ENCODE measurements around the gene RIMS1. TPM values are rescaled to one million over a fixed set of nuclear protein-coding genes. Genes with fewer than 3 reads are reported as not detected.

The RIMS1 gene
- total and polyA plus RNA-seq, 4 donors = 30.1 to 128 (median 49.5) TPM

- no peak overlapping the region for H3K27ac ChIP-seq (ENCODE audit: low read depth, low read length)
- no peaks in the 10 kb centered on the region for H3K36me3 ChIP-seq (ENCODE audit: control insufficient read depth, insufficient read depth, low read length)
- peaks cover 16% of the 10 kb centered on the region for H3K4me1 ChIP-seq (ENCODE audit: control insufficient read depth, insufficient read depth, low read length)
- H3K4me3 ChIP-seq (ENCODE audit: low read depth, low read length) = peak overlapping the region; percentile 69
- H3K9me3 ChIP-seq (ENCODE audit: control insufficient read depth, insufficient read depth, low read length) = no peaks in the 10 kb centered on the region
- H3K27me3 ChIP-seq (ENCODE audit: control insufficient read depth, insufficient read depth, low read length) = peaks cover 2% of the 10 kb centered on the region
- WGBS (ENCODE audit: insufficient coverage) = no CpG with 5 or more reads among the region's 1 CpG
- DNase-seq (ENCODE audit: low read depth in 4 of 6, low spot score in 6 of 6) = peak in 1 of 6 donors; percentile 51
These were observed 3.0 kb downstream of the RIMS1 start for GRCh38 chr6:71889366-71889765.

GRCh38 chr6:71892641-71893040, 6.3 kb downstream of the RIMS1 start:
- no peak for DNase-seq (ENCODE audit: low read depth in 4 of 6, low spot score in 6 of 6)
- no peaks in the 10 kb centered on the region for H3K36me3 ChIP-seq (ENCODE audit: control insufficient read depth, insufficient read depth, low read length)
- peaks cover 9% of the 10 kb centered on the region for H3K4me1 ChIP-seq (ENCODE audit: control insufficient read depth, insufficient read depth, low read length)
- H3K27me3 ChIP-seq (ENCODE audit: control insufficient read depth, insufficient read depth, low read length) = no peaks in the 10 kb centered on the region
- H3K27ac ChIP-seq (ENCODE audit: low read depth, low read length) = no peak overlapping the region
- WGBS (ENCODE audit: insufficient coverage) = 100% methylated on average over 2 of the region's 2 CpGs
- H3K9me3 ChIP-seq (ENCODE audit: control insufficient read depth, insufficient read depth, low read length) = no peaks in the 10 kb centered on the region
- H3K4me3 ChIP-seq (ENCODE audit: low read depth, low read length) = no peak overlapping the region

GRCh38 chr6:71900642-71901041, 14.3 kb downstream of the RIMS1 start:
- Histone ChIP-seq H3K27me3 (ENCODE audit: control insufficient read depth, insufficient read depth, low read length) (no peaks in the 10 kb centered on the region), H3K9me3 (ENCODE audit: control insufficient read depth, insufficient read depth, low read length) (no peaks in the 10 kb centered on the region), H3K4me3 (ENCODE audit: low read depth, low read length) (no peak overlapping the region), H3K36me3 (ENCODE audit: control insufficient read depth, insufficient read depth, low read length) (no peaks in the 10 kb centered on the region), H3K27ac (ENCODE audit: low read depth, low read length) (no peak overlapping the region), H3K4me1 (ENCODE audit: control insufficient read depth, insufficient read depth, low read length) (no peaks in the 10 kb centered on the region)
- WGBS (ENCODE audit: insufficient coverage) = 78% methylated on average over 1 of the region's 1 CpG
- no peak for DNase-seq (ENCODE audit: low read depth in 4 of 6, low spot score in 6 of 6)

GRCh38 chr6:71902261-71902660, 15.9 kb downstream of the RIMS1 start:
- H3K9me3 ChIP-seq (ENCODE audit: control insufficient read depth, insufficient read depth, low read length) = no peaks in the 10 kb centered on the region
- H3K4me1 ChIP-seq (ENCODE audit: control insufficient read depth, insufficient read depth, low read length) = no peaks in the 10 kb centered on the region
- H3K27me3 ChIP-seq (ENCODE audit: control insufficient read depth, insufficient read depth, low read length) = no peaks in the 10 kb centered on the region
- no peak overlapping the region for H3K27ac ChIP-seq (ENCODE audit: low read depth, low read length)
- H3K36me3 ChIP-seq (ENCODE audit: control insufficient read depth, insufficient read depth, low read length) = no peaks in the 10 kb centered on the region
- DNase-seq (ENCODE audit: low read depth in 4 of 6, low spot score in 6 of 6) = no peak
- no peak overlapping the region for H3K4me3 ChIP-seq (ENCODE audit: low read depth, low read length)

GRCh38 chr6:71906813-71907212, 20.5 kb downstream of the RIMS1 start:
- Histone ChIP-seq H3K27me3 (ENCODE audit: control insufficient read depth, insufficient read depth, low read length) (no peaks in the 10 kb centered on the region), H3K4me1 (ENCODE audit: control insufficient read depth, insufficient read depth, low read length) (no peaks in the 10 kb centered on the region), H3K27ac (ENCODE audit: low read depth, low read length) (no peak overlapping the region), H3K36me3 (ENCODE audit: control insufficient read depth, insufficient read depth, low read length) (no peaks in the 10 kb centered on the region), H3K4me3 (ENCODE audit: low read depth, low read length) (no peak overlapping the region), H3K9me3 (ENCODE audit: control insufficient read depth, insufficient read depth, low read length) (no peaks in the 10 kb centered on the region)
- no peak for DNase-seq (ENCODE audit: low read depth in 4 of 6, low spot score in 6 of 6)

- DNase-seq (ENCODE audit: low read depth in 4 of 6, low spot score in 6 of 6) = no peak
These were observed 21.9 kb downstream of the RIMS1 start for GRCh38 chr6:71908162-71908765.

GRCh38 chr6:71913444-71914234, 27.3 kb downstream of the RIMS1 start:
- Histone ChIP-seq H3K4me3 (ENCODE audit: low read depth, low read length) (no peak overlapping the region), H3K36me3 (ENCODE audit: control insufficient read depth, insufficient read depth, low read length) (no peaks in the 10 kb centered on the region), H3K27ac (ENCODE audit: low read depth, low read length) (no peak overlapping the region), H3K27me3 (ENCODE audit: control insufficient read depth, insufficient read depth, low read length) (no peaks in the 10 kb centered on the region), H3K4me1 (ENCODE audit: control insufficient read depth, insufficient read depth, low read length) (no peaks in the 10 kb centered on the region), H3K9me3 (ENCODE audit: control insufficient read depth, insufficient read depth, low read length) (no peaks in the 10 kb centered on the region)
- no peak for DNase-seq (ENCODE audit: low read depth in 4 of 6, low spot score in 6 of 6)
- no CpG with 5 or more reads among the region's 1 CpG for WGBS (ENCODE audit: insufficient coverage)

More at GRCh38 chr6:71908162-71908765, 21.9 kb downstream of the RIMS1 start:
- WGBS (ENCODE audit: insufficient coverage) = no CpG with 5 or more reads among the region's 4 CpGs
- H3K4me1 ChIP-seq (ENCODE audit: control insufficient read depth, insufficient read depth, low read length) = no peaks in the 10 kb centered on the region
- H3K27me3 ChIP-seq (ENCODE audit: control insufficient read depth, insufficient read depth, low read length) = no peaks in the 10 kb centered on the region
- H3K4me3 ChIP-seq (ENCODE audit: low read depth, low read length) = no peak overlapping the region
- no peaks in the 10 kb centered on the region for H3K9me3 ChIP-seq (ENCODE audit: control insufficient read depth, insufficient read depth, low read length)
- H3K36me3 ChIP-seq (ENCODE audit: control insufficient read depth, insufficient read depth, low read length) = no peaks in the 10 kb centered on the region
- no peak overlapping the region for H3K27ac ChIP-seq (ENCODE audit: low read depth, low read length)

GRCh38 chr6:71929047-71929446, 42.7 kb downstream of the RIMS1 start:
- H3K27me3 ChIP-seq (ENCODE audit: control insufficient read depth, insufficient read depth, low read length) = no peaks in the 10 kb centered on the region
- no peaks in the 10 kb centered on the region for H3K4me1 ChIP-seq (ENCODE audit: control insufficient read depth, insufficient read depth, low read length)
- no peak overlapping the region for H3K4me3 ChIP-seq (ENCODE audit: low read depth, low read length)
- H3K27ac ChIP-seq (ENCODE audit: low read depth, low read length) = no peak overlapping the region
- WGBS (ENCODE audit: insufficient coverage) = no CpG with 5 or more reads among the region's 1 CpG
- no peaks in the 10 kb centered on the region for H3K36me3 ChIP-seq (ENCODE audit: control insufficient read depth, insufficient read depth, low read length)
- no peak for DNase-seq (ENCODE audit: low read depth in 4 of 6, low spot score in 6 of 6)
- no peaks in the 10 kb centered on the region for H3K9me3 ChIP-seq (ENCODE audit: control insufficient read depth, insufficient read depth, low read length)

- WGBS (ENCODE audit: insufficient coverage) = no CpG with 5 or more reads among the region's 1 CpG
- H3K27ac ChIP-seq (ENCODE audit: low read depth, low read length) = no peak overlapping the region
- H3K4me3 ChIP-seq (ENCODE audit: low read depth, low read length) = no peak overlapping the region
- H3K4me1 ChIP-seq (ENCODE audit: control insufficient read depth, insufficient read depth, low read length) = no peaks in the 10 kb centered on the region
- peak in 1 of 6 donors; percentile 22 for DNase-seq (ENCODE audit: low read depth in 4 of 6, low spot score in 6 of 6)
- H3K9me3 ChIP-seq (ENCODE audit: control insufficient read depth, insufficient read depth, low read length) = no peaks in the 10 kb centered on the region
- H3K27me3 ChIP-seq (ENCODE audit: control insufficient read depth, insufficient read depth, low read length) = no peaks in the 10 kb centered on the region
- H3K36me3 ChIP-seq (ENCODE audit: control insufficient read depth, insufficient read depth, low read length) = no peaks in the 10 kb centered on the region
These were observed 47.5 kb downstream of the RIMS1 start for GRCh38 chr6:71933881-71934280.

- H3K4me3 ChIP-seq (ENCODE audit: low read depth, low read length) = no peak overlapping the region
- no peaks in the 10 kb centered on the region for H3K9me3 ChIP-seq (ENCODE audit: control insufficient read depth, insufficient read depth, low read length)
- H3K27me3 ChIP-seq (ENCODE audit: control insufficient read depth, insufficient read depth, low read length) = no peaks in the 10 kb centered on the region
- DNase-seq (ENCODE audit: low read depth in 4 of 6, low spot score in 6 of 6) = peak in 4 of 6 donors; percentile 5 to 79 (median 36)
- peaks cover 2% of the 10 kb centered on the region for H3K4me1 ChIP-seq (ENCODE audit: control insufficient read depth, insufficient read depth, low read length)
- H3K36me3 ChIP-seq (ENCODE audit: control insufficient read depth, insufficient read depth, low read length) = no peaks in the 10 kb centered on the region
- no peak overlapping the region for H3K27ac ChIP-seq (ENCODE audit: low read depth, low read length)
- WGBS (ENCODE audit: insufficient coverage) = 46% methylated on average over 7 of the region's 7 CpGs
These were observed 79.1 kb downstream of the RIMS1 start for GRCh38 chr6:71965404-71965803.
